ENCODE measurements around the gene LPP.

LPP gene

GRCh38 chr3:188729422-188729821 lies 575.5 kb downstream of the LPP start:
- DNase-seq, result no peak

GRCh38 chr3:188734395-188734794 lies 580.4 kb downstream of the LPP start:
- no peak for DNase-seq

DNA sequence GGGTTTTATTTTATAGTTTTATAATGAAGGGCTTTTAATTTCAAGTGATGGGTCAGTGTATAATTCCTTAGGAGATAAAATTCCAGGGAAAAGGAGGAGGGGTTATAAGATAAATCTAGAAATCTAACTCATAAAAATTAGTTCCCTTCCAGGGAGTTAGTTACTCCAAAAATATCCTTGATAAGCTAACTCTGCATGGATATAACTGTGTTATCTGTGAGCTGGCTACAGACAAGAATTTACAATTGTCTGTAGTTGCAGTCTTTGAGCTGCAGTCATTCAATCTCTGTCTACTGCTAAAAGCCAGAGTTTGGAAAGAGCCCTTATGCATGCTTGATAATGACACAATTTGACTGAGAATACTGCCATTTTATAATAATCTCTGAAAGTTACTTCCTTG lies 585.6 kb downstream of the LPP start:
- no peak for DNase-seq

DNA sequence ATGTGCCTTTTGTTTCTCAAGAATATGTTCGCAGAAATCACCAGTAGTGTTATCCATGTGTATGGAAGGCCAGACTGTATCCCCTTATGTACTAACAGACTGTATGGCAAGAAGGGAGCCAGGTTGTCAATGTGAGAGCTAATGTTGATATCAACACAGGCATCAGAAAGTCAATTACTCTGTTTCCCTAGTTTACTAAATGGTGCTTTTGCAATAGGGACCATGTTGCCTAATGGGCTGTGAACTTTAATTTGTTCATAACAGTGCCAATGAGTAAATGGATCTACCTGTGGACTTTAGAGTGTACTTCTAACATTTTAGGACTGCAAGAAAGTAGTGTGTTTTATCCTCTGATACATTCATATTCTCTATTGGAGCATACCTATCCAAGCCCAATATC lies 586.1 kb downstream of the LPP start:
- no peak for DNase-seq

GRCh38 chr3:188742755-188743550 lies 589.0 kb downstream of the LPP start:
- no peak for DNase-seq

GRCh38 chr3:188744166-188744565 lies 590.2 kb downstream of the LPP start:
- DNase-seq, result no peak

DNA sequence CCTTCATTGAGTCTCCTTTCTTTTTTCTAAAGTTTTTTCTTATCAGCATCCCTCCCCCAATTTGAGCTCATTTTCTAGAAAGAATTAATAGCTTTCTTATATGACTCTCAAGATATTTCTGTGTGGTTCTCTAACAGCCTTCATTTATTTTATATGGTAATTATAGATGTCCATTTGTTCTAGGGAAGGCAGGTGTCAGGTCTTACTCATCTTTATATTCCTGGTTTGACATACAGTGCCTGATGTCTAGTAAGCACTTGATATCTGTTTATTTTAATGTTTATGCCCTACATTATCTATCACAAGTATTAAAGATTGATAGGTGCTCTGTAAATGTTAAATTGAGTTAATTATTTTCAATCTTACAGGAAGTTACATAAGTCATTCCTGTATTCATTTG lies 591.1 kb downstream of the LPP start:
- DNase-seq, result no peak

- DNase-seq, result no peak
These were observed 592.4 kb downstream of the LPP start for GRCh38 chr3:188746291-188746783.

- no peak for DNase-seq
These were observed 593.5 kb downstream of the LPP start for GRCh38 chr3:188747489-188747888.

- DNase-seq, result no peak
These were observed 595.2 kb downstream of the LPP start for GRCh38 chr3:188749010-188749617.

- DNase-seq, result no peak
These were observed 595.9 kb downstream of the LPP start for GRCh38 chr3:188749830-188750229.

- DNase-seq, result no peak
These were observed 596.7 kb downstream of the LPP start for GRCh38 chr3:188750617-188751016.

- DNase-seq, result no peak
These were observed 598.9 kb downstream of the LPP start for GRCh38 chr3:188752850-188753249.

DNA sequence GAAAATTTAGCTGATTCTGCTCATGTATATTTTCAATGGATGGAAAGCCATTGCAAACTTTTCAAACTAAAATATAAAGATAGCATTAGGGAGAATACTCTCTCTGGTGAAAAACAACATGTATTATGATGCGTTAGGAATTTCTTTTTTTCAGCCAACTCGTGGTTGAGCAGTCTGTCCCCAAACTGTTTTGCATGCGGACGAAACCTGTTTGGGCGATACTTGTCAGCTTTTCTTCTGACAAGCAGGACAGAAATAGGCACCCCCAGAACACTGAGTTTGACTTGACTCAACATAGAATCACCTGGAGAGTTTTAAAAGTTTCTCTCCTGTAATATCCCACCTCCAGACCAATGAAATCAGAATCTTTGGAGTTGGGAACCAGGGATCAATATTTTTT lies 600.3 kb downstream of the LPP start:
- no peak for DNase-seq

GRCh38 chr3:188756241-188756640 lies 602.3 kb downstream of the LPP start:
- no peak for DNase-seq

DNA sequence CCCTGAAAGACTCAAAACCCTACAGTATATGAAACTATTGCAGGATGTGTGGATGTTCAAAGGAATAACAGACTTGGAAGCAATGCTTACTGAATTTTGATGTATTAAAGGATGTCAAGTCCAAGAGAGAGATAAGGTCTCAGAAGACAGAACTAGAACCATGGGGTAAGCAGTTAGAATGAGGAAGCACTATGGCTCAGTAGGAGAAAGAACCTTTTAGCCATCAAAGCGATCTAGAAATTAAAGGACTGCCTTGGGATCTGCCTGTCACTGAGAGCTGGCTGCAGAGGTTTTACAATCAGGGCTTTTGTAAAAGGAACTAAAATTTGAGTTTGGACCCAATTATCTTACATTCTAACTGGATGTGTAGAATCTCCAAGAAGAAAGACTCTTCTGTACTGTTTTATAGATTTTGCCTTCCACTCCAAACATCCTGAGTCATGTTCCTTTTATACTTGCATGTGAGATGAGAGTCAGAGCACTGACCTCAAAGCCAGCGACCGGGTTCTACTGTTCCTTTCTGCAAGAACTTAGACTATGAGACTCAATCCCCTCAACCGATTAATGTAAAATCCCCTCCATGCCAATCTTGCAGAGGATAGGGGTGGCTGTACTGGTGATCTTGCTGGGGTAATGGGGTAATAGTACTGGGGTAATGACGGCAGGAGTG lies 605.5 kb downstream of the LPP start:
- DNase-seq, result no peak

DNA sequence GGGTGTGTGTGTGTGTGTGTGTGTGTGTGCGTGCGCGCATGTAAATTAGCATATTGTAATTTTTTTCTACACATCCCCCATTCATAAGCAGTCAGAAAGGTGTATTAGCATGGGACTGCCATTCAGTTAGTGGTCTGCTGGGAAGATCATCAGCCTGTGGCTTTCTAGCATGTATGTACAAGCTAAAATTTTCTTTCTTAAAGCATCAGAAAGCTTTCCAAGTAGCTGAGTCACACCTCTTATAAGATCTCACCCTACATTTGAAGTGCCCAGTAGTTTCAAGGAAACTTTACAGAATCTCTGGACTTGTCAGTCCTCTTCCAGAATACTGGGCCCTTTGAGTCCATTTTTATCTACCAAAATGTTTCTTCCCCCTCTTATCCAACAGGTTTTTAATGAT lies 606.5 kb downstream of the LPP start:
- DNase-seq, result no peak

GRCh38 chr3:188761439-188761838 lies 607.5 kb downstream of the LPP start:
- DNase-seq, result no peak

GRCh38 chr3:188761964-188762363 lies 608.0 kb downstream of the LPP start:
- DNase-seq, result no peak

DNA sequence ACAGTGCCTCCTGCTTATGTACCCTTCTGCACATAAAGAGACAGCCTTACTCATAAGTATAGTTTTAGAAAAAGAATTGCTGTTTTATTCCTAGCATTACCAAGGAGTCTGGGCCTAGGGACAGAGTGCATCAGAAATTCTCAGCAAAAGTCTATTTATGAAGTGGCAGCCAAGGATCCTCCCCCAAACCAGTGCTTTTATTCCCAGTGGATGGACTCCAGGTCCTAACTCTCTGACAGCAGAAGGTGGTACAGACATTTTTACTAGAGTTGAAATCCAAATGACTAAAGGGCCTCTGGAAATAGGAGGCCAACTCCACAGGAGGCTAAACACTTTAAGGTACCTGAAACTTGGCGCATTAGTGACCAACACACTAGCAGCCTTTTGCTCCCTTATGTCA lies 610.7 kb downstream of the LPP start:
- no peak for DNase-seq

- no peak for DNase-seq
These were observed 615.9 kb downstream of the LPP start for GRCh38 chr3:188769831-188770230.

DNA sequence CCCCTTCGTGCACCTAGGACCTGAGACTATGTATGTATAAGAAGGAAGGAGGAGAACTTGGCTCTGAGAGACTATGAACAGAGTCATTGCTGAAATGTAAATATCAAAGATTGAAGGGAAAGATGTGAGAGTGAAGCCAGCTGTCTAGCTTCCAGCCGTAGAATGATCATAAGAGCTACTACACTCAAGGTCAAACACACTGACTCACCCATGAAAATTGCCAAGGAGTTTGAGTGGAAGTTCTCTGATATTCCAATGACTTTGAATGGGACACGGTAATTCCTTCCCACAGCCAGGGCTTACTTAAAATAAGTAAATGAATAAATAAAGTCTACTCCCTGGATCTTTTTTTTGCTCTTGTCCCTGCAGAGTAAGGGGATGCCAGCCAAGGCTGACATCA lies 618.9 kb downstream of the LPP start:
- DNase-seq, result no peak

- DNase-seq, result no peak
These were observed 621.5 kb downstream of the LPP start for GRCh38 chr3:188775412-188775811.

GRCh38 chr3:188776447-188776846 lies 622.5 kb downstream of the LPP start:
- no peak for DNase-seq
